AG20443 (cell line): ENCODE results near the gene KBTBD12.

ENCODE experiments used
- DNase-seq: peaks from one replicate; pipeline ENCODE4 v3.0.0; 2012; ENCODE audit warnings: low spot score, mixed read lengths

KBTBD12 gene

DNA sequence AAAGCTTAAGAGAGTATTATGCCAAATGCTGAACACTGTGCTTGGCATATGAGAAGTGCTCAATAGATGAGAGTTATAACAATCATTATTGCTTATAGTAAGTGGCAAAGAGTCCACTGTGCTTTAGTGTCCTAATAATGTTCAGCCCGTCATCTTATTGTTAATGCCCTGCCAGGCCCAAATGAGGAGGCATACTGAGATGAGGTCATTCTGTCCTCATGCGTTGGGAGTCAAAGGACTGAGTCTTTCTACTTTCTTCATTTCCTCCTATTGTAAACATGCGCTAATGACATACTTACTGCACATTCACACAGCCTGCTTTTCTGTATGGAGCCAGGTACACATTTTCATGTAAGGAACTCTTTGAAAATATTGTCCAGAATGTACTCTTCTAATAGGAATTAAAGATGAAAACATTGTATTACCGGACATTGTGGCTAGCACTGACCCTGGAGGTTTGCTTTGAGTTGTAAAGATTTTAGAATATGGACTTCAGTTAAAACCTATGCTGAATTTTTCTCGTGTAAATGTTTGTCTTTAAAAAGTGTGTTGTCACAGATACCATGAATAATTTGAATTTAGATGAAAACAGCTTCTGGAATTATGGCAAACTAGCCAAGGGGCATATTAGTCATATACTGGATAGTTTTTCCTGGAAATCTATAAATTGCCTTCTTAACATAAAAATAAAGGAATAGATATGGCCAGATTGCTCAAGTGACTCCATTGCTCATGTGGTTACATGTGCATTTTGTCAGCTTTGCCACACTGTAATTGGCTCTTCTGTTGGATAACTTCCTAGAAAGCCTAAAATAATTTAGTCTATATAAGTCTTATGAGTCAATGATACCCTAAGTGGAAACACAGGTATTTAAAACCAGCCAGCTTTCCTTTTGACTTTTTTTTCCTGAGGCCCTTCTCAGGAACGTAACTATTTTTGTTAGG is 38.3 kb downstream of the KBTBD12 start:
- DNase-seq = no peak

DNA sequence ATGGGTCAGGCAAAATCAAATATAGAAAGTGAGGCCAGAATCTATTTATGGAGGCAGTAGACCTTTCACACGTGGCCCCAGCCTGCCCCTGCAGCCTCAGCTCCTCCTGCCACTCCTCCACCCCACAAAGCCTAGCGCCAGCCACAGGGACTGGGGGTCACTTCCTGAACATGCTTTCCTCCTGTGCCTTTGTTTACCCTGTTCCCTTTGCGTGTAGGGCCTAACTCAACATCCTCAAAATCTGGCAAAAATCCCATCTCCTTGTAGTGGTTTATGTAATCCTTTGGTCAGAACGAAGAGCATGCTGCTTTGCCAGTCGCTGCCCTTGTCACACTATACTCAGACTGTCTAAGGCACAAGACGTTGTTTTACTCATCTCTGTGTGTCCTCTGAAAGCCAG is 39.6 kb downstream of the KBTBD12 start:
- no peak for DNase-seq

DNA sequence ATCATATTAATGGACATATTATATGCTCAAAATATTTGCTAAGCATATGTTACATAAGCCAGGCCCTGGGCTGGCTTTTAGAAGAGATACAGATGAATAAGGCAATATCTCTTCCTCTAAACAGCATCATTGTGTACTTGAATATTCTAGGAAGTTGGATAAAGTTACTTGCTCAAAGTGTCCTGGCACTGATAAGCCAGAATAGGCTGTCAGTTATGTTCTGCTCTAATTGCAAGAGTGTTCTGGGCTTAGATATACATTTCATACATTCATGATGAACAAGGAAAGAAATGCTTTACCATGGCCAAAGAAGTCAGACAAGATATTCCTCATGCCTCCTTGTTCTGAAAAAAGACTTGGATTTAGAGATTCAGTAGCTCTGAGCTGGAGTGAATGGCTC is 40.7 kb downstream of the KBTBD12 start:
- DNase-seq = no peak

DNA sequence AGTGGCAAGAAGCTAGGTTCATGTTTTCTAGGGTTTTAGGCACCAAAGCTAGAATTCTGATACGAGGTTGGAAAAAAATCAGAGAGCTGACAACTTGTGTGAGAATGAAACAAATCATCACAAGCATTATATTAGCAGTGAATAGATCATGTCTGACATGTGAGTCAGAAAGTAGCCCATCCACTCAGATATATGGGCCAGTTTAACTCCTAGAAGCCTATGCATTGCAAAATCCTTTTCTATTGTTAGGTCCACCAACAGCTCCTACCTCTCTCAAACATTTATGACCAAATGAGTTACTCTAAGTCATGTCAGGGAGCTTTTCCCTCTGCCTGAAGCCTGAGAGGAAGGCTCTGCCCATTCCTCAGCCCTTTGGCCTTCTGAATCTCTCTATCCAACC is 44.0 kb downstream of the KBTBD12 start:
- no peak for DNase-seq

DNA sequence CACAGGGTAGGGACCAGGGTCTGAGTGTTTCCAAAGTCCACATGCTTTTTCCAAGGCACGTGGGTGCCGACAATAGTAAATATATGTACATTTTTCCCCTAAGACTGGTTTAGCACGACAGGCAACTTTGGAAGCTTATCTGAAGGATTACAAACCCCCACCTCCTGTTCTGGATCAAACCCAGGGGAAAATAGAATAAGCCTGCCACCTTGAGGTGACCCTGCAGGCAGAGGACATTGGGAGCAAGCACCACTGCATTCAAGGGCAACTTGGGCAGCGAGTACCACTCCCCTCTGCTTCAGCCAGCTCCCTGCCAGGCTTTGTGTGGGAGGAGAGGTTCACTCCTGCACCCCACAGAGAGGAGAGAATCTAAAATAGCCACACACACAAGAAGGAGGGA is 44.8 kb downstream of the KBTBD12 start:
- DNase-seq = peak; percentile 34

DNA sequence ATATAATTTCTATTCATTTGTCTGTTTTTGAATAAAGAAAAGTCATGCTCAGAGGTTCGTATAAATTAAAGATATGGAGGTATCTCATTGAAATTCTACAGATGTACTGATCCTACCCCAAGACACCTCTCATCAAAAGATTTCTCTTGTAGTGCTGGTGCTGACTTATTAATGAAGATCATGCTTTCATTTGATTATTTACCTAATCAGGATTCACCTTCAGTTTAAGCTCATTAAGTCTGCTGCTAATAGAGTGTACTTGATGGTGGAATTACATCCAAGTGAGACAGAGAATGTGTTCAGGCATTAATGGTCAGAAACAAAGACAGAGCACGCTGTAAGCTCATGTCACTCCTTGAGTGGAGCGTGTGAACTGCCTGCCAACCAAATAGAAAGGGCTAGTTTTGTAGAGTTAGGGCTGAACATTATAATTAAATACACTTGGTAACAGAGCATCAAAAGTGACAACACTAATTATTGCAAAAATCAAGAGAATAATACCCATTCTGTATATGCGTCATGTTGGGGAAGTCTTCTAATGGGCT is 45.5 kb downstream of the KBTBD12 start:
- DNase-seq = no peak

DNA sequence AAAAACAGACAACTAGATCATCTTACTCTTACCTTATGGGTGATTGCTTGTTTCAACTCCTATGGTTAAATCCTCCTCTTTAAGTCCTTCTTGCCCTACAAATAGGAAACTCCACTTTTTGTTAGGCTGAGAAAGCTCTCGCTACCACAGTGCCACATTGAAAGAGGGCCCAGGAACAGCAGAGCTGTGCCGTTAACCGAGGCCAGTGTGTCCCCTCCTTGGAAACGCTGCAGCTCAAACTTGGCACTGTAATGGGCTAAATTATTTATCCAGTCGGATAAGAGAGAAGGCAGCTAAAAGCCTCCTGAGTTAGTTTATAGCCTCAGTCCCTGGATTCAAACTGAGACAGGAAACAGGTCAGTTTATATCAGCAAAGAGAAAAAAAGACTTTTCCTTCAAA is 46.1 kb downstream of the KBTBD12 start:
- no peak for DNase-seq

DNA sequence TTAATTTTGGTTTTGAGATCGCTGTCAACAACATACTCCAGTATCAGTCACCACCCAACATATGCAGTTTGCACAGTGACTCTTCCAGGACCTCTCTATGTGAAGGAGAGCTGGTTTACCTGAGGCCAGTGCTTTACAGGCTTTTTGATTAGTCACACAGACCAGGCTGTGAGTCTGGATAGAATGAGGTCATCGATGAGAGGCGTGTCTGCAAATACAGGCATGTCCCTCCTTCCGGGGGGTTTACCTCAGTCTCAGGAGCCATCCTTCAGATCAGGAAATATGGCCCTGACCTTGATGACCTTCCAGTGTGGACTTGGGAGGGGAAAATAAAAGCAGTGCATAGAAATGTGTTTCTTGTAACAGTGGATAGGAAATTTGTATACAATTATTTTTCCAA is 46.9 kb downstream of the KBTBD12 start:
- DNase-seq = peak; percentile 25

DNA sequence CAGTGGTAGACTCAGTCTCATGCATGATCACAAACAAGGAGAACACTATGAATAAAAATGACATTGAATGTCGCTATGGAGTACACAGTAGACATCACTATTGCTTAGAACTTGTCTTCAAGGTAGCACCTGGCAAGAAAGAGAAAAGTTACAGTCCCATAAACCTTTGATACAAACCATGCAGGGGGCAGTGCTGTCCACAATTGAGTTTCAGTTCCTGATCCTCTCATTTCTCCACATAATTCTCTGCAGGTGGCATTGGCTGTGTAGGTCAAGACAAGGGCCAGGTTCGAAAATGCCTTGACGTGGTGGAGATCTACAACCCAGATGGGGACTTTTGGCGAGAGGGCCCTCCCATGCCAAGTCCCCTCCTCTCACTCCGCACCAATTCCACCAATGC is 47.9 kb downstream of the KBTBD12 start:
- DNase-seq = no peak

DNA sequence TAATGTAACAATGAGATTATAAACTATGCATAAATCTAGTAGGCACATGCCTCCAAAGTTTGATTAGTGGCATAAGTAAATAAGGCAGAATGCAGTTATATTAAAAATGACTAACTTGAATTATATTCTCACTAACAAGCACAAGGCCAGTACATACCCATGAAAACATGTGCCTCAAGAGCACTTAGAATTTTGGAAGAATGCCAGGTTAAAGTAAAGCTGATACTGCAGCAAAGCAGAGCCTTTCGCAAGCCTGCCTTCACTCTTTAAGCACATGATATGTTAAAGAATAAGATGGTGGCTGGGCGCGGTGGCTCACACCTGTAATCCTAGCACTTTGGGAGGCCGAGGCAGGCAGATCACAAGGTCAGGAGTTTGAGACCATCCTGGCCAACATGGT is 49.0 kb downstream of the KBTBD12 start:
- DNase-seq = no peak

DNA sequence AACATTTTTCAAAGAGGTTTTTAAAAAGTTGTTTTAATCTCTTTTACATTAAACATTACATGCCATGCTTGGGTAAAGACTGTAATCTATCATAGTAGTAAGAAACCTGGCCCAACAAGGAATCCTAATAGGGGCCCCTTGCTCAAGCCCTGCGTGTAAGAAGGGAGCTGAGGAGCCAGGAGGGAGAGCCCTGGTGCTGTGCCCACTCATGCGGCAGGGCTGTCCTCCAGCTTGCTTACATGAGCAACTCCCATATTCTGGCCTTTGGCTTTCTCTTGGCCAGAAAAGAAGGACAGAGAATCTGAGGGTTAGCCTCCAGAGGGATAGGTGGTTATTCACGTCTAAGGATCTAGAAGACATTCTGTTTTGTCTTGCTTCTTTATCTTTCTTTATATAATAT is 49.8 kb downstream of the KBTBD12 start:
- no peak for DNase-seq

DNA sequence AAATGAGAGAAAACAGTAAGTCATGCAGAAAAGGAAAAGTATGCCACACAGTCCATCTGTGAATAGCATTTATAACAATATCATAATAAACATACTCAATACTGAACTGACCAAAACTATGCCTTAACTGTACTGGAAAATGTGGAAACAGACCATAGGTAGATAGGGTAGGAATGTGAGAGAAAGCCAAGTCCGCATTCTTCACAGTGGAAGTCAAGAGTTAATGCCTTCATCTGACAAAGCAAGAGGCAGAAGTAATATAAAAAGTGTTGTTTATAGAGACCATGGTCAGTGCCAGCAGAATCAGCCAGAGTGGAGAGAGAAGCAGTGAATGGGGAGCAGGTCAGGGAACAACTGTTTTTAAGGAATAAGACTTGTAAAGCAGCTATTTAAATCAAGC is 52.3 kb downstream of the KBTBD12 start:
- DNase-seq = no peak

DNA sequence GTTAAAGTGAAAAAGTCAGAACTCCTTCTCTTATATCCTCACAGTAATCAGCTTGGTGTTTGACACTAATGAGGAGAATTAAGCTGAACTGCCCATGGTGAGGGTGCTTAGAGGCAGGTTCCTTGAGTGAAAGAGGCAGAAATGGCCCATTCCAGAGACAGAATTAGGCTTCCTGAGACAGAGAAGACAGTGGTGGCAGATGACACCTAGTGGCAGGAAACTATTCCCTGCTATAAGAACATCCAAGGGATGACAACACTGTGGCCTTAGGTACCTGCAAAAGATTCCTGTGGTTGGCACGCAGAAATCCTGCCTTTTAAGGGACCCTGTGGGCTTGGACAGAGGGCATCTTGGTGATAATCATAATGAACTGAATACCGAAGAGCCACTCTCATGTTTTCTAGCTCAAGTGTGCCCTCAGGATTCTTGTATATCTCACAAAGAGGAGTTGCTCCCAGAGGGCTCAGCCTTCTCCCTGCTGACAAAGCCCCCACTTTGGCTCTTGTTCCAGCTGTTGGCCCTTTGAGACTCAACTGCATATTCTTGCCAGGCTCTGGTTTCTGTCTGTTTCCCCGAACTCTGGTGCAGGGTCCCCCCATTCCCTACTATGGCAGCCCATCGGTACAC is 56.0 kb downstream of the KBTBD12 start:
- DNase-seq = peak; percentile 70

DNA sequence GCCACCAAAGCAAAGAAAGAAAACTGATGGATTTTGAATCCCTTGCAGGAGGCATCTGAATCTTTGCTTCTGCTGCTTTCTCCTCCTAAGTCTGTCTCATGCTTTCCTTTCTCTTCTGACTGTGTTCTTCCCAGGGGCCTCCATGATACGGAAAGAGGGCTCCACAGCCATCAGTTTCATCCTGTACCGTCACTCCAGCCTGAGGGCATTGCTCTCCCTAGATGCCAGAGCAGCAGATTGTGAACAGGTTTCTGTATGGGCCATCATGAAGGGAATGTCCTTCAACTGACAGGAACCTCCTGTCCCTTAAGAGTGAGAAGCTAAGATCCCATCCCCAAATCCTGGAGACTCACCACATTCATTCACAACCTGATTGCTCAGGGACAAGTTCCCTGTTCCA is 59.2 kb downstream of the KBTBD12 start:
- DNase-seq = no peak

DNA sequence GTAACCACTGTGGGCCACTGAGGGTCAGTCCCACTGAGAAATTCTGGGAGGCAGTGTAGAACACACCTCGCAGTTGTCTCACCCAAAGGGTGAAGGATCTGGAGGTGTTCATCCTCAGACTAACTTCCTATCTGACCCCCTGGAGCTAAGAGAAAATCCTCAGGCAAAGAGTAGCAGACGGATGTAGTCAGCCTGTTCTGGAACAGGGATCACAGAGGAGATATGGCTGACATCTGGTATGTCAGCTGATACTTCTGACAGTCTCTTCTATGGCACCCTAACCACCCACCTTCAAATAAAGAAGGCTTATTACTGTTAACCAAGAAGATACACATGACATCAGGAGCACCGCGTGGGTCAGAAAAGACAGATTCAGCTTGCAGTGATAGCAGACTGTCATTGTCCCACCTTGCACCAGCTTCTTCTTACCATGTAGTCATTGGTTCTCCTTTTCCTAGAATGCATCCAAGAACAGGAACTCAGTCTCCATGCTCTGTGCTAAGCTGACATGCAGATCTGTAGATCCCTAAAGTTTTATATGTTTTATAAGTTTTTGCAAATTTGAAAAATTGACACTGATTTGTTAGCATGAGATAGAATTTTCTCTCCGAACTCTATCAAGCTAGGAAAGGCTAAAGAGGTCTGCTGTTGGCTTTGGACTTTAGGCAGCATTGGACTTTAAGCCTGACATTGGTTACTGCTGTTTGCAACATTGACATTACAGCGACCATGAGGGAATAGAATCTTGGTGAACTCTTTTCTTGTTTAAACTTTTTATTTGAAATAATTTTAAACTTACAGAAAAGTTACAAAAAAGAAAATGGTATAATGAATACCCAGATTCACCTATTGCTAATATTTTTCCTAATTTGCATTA is 60.4 kb downstream of the KBTBD12 start:
- DNase-seq = no peak

DNA sequence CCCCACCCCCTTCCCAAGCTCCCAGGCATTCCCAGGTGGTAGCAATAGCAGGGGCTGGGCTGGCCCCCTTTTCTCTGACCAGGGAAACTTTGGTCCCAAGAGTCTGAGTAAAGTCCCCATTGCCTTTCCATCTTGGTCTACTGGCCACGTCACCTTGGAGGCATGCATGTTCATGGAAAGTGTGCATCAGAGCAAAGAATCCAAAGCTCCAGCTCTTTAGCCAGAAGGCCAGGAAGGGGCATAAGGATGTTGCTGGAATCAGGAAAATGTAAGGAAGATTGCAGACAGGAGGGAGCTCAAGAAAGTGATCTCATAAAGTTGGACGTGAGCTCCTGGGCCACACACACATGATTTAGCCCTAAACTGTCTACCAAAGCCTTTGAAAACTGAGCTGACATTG is 63.6 kb downstream of the KBTBD12 start:
- DNase-seq = no peak

DNA sequence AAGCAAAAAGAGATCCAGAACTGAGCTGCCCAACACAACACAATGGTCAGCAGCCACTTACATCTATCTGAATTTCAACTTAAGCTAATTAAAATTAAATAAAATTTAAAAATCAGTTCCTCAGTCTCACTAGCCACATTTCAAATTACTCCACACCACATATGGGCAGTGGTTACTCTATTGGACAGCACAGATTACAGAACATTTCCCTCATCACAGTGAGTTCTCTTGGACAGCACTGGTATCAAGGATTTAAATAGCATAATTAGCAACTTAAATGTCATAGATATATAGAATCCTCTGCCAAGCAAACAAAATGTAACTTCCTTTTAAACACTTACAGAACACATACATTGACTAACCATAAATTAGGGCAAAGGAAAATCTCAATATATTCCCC is 64.4 kb downstream of the KBTBD12 start:
- no peak for DNase-seq

DNA sequence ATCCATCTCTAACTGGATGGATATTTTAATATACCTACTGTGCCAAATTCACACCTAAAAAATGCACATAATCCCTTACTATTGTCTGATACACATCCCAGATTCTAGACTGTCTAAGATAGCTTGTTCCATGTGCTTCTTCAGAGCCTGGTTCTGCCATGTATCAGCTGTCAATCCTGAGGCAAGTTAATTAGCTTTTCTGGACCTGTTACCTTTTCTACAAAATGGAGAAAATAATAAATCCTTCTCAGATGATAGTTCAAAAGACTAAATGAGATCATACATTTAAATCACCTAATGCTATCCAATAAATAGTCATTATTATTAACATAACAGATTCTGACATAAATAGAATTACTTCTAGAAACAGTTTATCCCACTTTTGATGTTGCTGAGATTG is 66.1 kb downstream of the KBTBD12 start:
- no peak for DNase-seq

DNA sequence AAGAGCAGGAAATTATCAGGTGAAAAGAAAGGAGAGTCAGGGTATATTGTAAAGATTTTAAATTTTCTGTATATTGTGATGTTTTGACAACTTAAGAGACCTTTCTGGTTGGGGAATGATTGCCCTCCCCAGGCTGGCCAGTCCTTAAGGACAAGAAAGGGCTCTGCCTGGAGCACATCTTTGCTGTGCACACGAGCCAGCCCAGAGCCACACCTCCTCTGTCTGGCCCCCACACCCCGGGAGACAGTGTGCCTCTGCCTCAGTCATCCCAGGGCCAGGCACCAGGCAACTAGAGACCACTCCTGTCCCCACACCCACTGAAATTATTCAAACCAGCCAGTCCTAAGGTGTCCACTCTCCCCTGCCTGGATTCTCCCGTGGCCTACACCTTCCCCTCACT is 67.1 kb downstream of the KBTBD12 start:
- no peak for DNase-seq

DNA sequence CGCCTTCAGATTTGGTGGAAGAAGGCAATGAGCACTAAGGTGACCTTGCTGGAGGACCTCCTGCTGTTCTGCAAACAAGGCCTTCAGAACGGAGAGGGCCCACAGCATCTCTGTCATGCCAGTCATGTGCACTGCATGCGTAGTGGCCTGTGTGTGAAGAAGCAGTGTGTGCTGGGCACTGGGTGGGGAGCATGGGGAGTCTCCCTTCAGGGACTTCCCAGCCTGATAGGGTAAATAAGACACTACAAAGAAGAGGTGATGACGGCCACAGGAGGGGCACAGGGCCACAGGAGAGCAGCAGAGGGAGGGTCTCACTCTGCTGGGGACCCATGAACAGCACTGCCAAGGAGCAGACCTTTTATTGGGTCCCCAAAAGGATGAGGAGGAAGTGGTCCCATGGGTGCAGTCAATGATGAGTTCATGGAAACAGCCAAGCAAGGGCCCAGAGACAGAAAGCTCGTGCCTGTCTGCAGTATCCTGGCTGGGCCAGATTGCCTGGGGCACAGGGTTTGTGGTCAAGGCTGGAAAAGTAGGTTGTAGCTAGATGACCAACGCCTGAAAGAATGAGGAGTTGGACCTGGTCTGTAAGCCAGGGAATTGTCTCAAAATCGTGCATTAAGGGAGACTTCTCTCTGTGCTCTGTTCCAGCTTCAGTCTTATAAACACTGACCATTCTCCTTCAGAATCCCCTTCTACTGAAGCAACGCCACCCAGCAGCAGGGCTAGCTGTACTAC is 69.4 kb downstream of the KBTBD12 start:
- peak; percentile 89 for DNase-seq

DNA sequence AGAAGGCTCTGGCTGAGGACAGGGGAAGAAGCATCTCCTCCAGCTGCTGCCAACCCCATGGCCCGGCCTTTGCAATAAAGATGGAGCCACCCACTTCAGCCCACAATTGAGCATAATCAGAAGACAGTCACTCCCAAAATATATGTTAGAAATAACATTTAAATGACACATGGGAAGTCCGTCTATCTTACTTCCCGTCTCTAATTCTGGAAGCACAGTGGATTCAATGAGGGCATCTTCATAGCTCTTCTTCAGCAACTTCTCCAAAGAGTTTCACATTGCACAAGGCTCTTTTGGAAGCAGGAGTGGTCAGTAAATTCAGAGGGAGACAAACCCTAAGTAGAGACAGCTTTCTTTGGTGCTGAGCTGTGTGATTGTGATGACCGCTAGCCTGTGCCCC is 70.2 kb downstream of the KBTBD12 start:
- DNase-seq = no peak
